GM23338 (cell line): ENCODE results near the gene TRPM2. TPM values are rescaled to one million over a fixed set of nuclear protein-coding genes. Genes with fewer than 3 reads are reported as not detected.

ENCODE experiments used
- ATAC-seq: fragments of 200-7000 bp; cut with Tn5 transposase; 3 replicates; pipeline ENCODE4 v1.9.1; 2020
- DNase-seq: peaks from one replicate; pipeline ENCODE4 v3.0.0-alpha.2; 2015; ENCODE audit warnings: low spot score
- H2AFZ ChIP-seq: fragments of 200-600 bp; sonication (generic); 2 replicates; pipeline ENCODE4 v1.8.0; 2016; ENCODE audit warnings: antibody characterized with exemption, mild to moderate bottlenecking, moderate library complexity
- H3F3A ChIP-seq: fragments of 200-600 bp; sonication (generic); replicated peaks from 2 replicates; pipeline ENCODE4 v1.8.0; 2017; ENCODE audit warnings: antibody characterized with exemption, mixed run types, low read depth
- H3K27ac ChIP-seq: fragments of 200-600 bp; sonication (generic); 2 replicates; pipeline ENCODE4 v1.6.1; 2016; ENCODE audit warnings: low read depth
- H3K27me3 ChIP-seq: fragments of 200-600 bp; sonication (generic); 2 replicates; pipeline ENCODE4 v1.8.0; 2016; ENCODE audit warnings: mild to moderate bottlenecking, mixed run types, moderate library complexity; ENCODE audit not compliant: insufficient read depth
- H3K36me3 ChIP-seq: fragments of 200-600 bp; sonication (generic); 2 replicates; pipeline ENCODE4 v1.8.0; 2016; ENCODE audit warnings: mild to moderate bottlenecking; ENCODE audit not compliant: insufficient read depth
- H3K4me1 ChIP-seq: fragments of 200-600 bp; sonication (generic); 2 replicates; pipeline ENCODE4 v1.8.0; 2016; ENCODE audit warnings: mild to moderate bottlenecking, moderate library complexity; ENCODE audit not compliant: insufficient read depth
- H3K4me2 ChIP-seq: fragments of 200-600 bp; sonication (generic); 2 replicates; pipeline ENCODE4 v1.7.1; 2017; ENCODE audit warnings: mixed run types
- H3K4me3 ChIP-seq: fragments of 200-600 bp; sonication (generic); 2 replicates; pipeline ENCODE4 v1.6.1; 2016; ENCODE audit warnings: mixed run types
- H3K79me2 ChIP-seq: fragments of 200-600 bp; sonication (generic); replicated peaks from 2 replicates; pipeline ENCODE4 v1.8.0; 2017; ENCODE audit warnings: mild to moderate bottlenecking; ENCODE audit not compliant: insufficient read depth
- H3K9me2 ChIP-seq: fragments of 200-600 bp; sonication (generic); 2 replicates; pipeline ENCODE4 v1.8.0; 2017; ENCODE audit not compliant: insufficient read depth
- H4K20me1 ChIP-seq: fragments of 200-600 bp; sonication (generic); replicated peaks from 2 replicates; pipeline ENCODE4 v1.8.0; 2017; ENCODE audit warnings: mild to moderate bottlenecking; ENCODE audit not compliant: insufficient read depth
- H3K27ac Mint-ChIP-seq: 2 replicates; pipeline ENCODE4 v1.8.0; 2020; ENCODE audit warnings: inconsistent platforms, mild to moderate bottlenecking, moderate library complexity, mixed read lengths
- H3K27me3 Mint-ChIP-seq: 3 replicates; pipeline ENCODE4 v1.8.0; 2022; ENCODE audit warnings: low read depth, mild to moderate bottlenecking, moderate library complexity, mixed read lengths, inconsistent platforms; ENCODE audit not compliant: insufficient read depth, poor library complexity
- H3K36me3 Mint-ChIP-seq: 3 replicates; pipeline ENCODE4 v1.8.0; 2021; ENCODE audit warnings: low read depth, mild to moderate bottlenecking, inconsistent platforms, moderate library complexity, mixed read lengths
- H3K4me1 Mint-ChIP-seq: 3 replicates; pipeline ENCODE4 v1.8.0; 2020; ENCODE audit warnings: mild to moderate bottlenecking, inconsistent platforms, mixed read lengths
- H3K4me3 Mint-ChIP-seq: 3 replicates; pipeline ENCODE4 v1.8.0; 2021; ENCODE audit warnings: moderate library complexity, mild to moderate bottlenecking, inconsistent platforms, mixed read lengths
- H3K9me3 Mint-ChIP-seq: 3 replicates; pipeline ENCODE4 v1.8.0; 2020; ENCODE audit warnings: moderate library complexity, mild to moderate bottlenecking, inconsistent platforms, mixed read lengths
- CREB1 ChIP-seq: fragments of 250-450 bp; sonication (Bioruptor Pico); IDR thresholded peaks from 2 replicates; pipeline ENCODE4 v1.5.0; 2020; ENCODE audit warnings: low read depth, mild to moderate bottlenecking, moderate library complexity
- ETS1 ChIP-seq: IDR thresholded peaks from 2 replicates; pipeline ENCODE4 v1.6.1; 2016; ENCODE audit warnings: antibody characterized with exemption
- EZH2 ChIP-seq: fragments of 200-600 bp; sonication (generic); IDR thresholded peaks from one replicate; pipeline ENCODE4 v1.8.0; 2017; ENCODE audit warnings: antibody characterized with exemption, mild to moderate bottlenecking, low read depth; ENCODE audit not compliant: unreplicated experiment
- EZH2phosphoT487 ChIP-seq: fragments of 200-600 bp; sonication (generic); IDR thresholded peaks from one replicate; pipeline ENCODE4 v1.8.1; 2018; ENCODE audit warnings: antibody characterized with exemption; ENCODE audit not compliant: unreplicated experiment
- JUNB ChIP-seq: IDR thresholded peaks from one replicate; pipeline ENCODE4 v1.6.1; 2016; ENCODE audit warnings: antibody characterized with exemption; ENCODE audit not compliant: unreplicated experiment
- NANOG ChIP-seq: IDR thresholded peaks from 2 replicates; pipeline ENCODE4 v1.6.1; 2016; ENCODE audit warnings: antibody characterized with exemption, borderline replicate concordance
- REST ChIP-seq: IDR thresholded peaks from one replicate; pipeline ENCODE4 v1.6.1; 2018; ENCODE audit warnings: antibody characterized with exemption; ENCODE audit not compliant: unreplicated experiment
- STAT1 ChIP-seq: IDR thresholded peaks from one replicate; pipeline ENCODE4 v1.6.1; 2016; ENCODE audit warnings: antibody characterized with exemption; ENCODE audit not compliant: unreplicated experiment
- ZNF331 ChIP-seq: fragments of 250-450 bp; sonication (Bioruptor Pico); IDR thresholded peaks from 2 replicates; pipeline ENCODE4 v1.5.0; 2020; ENCODE audit warnings: low read depth, mild to moderate bottlenecking, moderate library complexity
- polyA plus RNA-seq: library from polyadenylated mRNA; unstranded; fragments of >200 nt; fragmentation: Nextera tagmentation; extraction: Ambion mirVana; gene quantifications from 2 replicates; pipeline ENCODE4 v1.2.1, GENCODE V29; 2016
- total RNA-seq: library from RNA; depleted of rRNA; stranded (reverse); fragments of >200 nt; shearing (Covaris generic); gene quantifications from 2 replicates; pipeline ENCODE4 v1.2.3, GENCODE V29; 2014
- TF ChIP-seq, protein P1 (sequence below): fragments of 250-450 bp; sonication (Bioruptor Pico); IDR thresholded peaks from 2 replicates; pipeline ENCODE4 v1.5.0; 2020; ENCODE audit warnings: mild to moderate bottlenecking, moderate library complexity

The TRPM2 gene
- total and polyA plus RNA-seq, 2 experiments from 2014 or later, result 0.53 to 0.83 TPM

- TF ChIP-seq REST, result no peak
Observed at GRCh38 chr21:44392916-44393315, 39.5 kb downstream of the TRPM2 start (continued).

DNA sequence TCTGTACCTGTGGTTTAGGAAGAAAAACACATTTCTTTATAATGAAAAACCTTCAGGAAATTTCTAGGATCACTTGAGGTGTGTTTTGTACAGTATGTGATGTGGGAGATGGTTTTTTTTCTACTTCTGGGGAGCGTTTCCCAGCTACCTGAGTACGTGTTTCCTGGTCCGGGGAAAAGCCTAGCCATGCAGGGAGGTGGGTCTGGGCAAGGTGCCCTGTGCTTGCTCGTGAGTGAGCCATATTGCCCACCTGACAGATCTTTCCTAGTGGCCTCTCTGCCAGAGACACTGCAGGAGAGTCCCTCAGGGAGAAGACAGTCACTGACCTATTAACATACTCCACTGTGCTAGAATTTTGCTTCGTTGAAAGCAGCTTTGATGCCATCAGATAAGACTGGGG, 41.3 kb downstream of the TRPM2 start:
- no peak for TF ChIP-seq EZH2
- TF ChIP-seq ETS1, result no peak
- TF ChIP-seq CREB1 (CRISPR knock-in tag), result no peak
- TF ChIP-seq EZH2phosphoT487, result no peak
- no peak for TF ChIP-seq STAT1
- TF ChIP-seq ZNF331 (CRISPR knock-in tag), result no peak
- TF ChIP-seq NANOG, result no peak
- TF ChIP-seq JUNB, result no peak
- H3K27ac ChIP-seq, result no peak overlapping the region
- no peaks in the 10 kb centered on the region for H3K36me3 Mint-ChIP-seq
- H3K4me1 ChIP-seq, result no peaks in the 10 kb centered on the region
- H3K27me3 ChIP-seq, result no peaks in the 10 kb centered on the region
- H3K36me3 ChIP-seq, result no peaks in the 10 kb centered on the region
- no peaks in the 10 kb centered on the region for H3K9me2 ChIP-seq
- H2AFZ ChIP-seq, result no peak overlapping the region
- no peaks in the 10 kb centered on the region; the same call in 2 of the 3 replicates for H3K4me1 Mint-ChIP-seq
- no peaks in the 10 kb centered on the region for H4K20me1 ChIP-seq
- no peaks in the 10 kb centered on the region for H3F3A ChIP-seq
- DNase-seq (no peak), ATAC-seq (no peak)
- H3K79me2 ChIP-seq, result no peaks in the 10 kb centered on the region
- H3K27ac Mint-ChIP-seq, result no peak overlapping the region
- H3K4me2 ChIP-seq, result no peak overlapping the region
- H3K4me3 ChIP-seq, result no peak overlapping the region
- peaks cover 10% of the 10 kb centered on the region for H3K9me3 Mint-ChIP-seq
- no peak overlapping the region for H3K4me3 Mint-ChIP-seq
- H3K27me3 Mint-ChIP-seq, result peaks cover 4% of the 10 kb centered on the region

DNA sequence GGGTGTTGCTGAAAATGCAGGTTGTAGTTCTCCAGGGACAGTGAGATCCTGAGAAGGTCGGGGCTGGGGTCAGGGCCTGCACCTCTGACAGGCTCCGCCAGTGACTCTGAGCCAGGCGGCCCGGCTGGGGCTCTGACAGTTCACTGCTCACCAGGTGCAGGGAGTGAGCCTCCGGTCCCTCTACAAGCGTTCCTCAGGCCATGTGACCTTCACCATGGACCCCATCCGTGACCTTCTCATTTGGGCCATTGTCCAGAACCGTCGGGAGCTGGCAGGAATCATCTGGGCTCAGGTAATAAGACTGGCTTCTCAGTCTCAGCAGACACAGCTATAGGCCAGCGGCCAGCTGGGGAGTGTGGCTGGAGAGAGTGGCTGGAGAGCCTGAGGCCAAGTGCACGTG, 41.8 kb downstream of the TRPM2 start:
- no peaks in the 10 kb centered on the region for H4K20me1 ChIP-seq
- no peaks in the 10 kb centered on the region for H3K36me3 ChIP-seq
- no peak overlapping the region for H2AFZ ChIP-seq
- no peaks in the 10 kb centered on the region for H3K4me1 ChIP-seq
- no peak overlapping the region for H3K27ac ChIP-seq
- Mint-ChIP-seq H3K27ac (no peak overlapping the region), H3K36me3 (no peaks in the 10 kb centered on the region), H3K27me3 (peaks cover 4% of the 10 kb centered on the region), H3K4me1 (no peaks in the 10 kb centered on the region; the same call in 2 of the 3 replicates), H3K9me3 (peaks cover 5% of the 10 kb centered on the region), H3K4me3 (no peak overlapping the region)
- no peak for DNase-seq
- no peaks in the 10 kb centered on the region for H3K9me2 ChIP-seq
- no peaks in the 10 kb centered on the region for H3F3A ChIP-seq
- H3K4me3 ChIP-seq, result no peak overlapping the region
- no peaks in the 10 kb centered on the region for H3K79me2 ChIP-seq
- no peak for ATAC-seq
- H3K27me3 ChIP-seq, result no peaks in the 10 kb centered on the region
- H3K4me2 ChIP-seq, result no peak overlapping the region
- no peak for TF ChIP-seq JUNB
- TF ChIP-seq, protein P1, sequence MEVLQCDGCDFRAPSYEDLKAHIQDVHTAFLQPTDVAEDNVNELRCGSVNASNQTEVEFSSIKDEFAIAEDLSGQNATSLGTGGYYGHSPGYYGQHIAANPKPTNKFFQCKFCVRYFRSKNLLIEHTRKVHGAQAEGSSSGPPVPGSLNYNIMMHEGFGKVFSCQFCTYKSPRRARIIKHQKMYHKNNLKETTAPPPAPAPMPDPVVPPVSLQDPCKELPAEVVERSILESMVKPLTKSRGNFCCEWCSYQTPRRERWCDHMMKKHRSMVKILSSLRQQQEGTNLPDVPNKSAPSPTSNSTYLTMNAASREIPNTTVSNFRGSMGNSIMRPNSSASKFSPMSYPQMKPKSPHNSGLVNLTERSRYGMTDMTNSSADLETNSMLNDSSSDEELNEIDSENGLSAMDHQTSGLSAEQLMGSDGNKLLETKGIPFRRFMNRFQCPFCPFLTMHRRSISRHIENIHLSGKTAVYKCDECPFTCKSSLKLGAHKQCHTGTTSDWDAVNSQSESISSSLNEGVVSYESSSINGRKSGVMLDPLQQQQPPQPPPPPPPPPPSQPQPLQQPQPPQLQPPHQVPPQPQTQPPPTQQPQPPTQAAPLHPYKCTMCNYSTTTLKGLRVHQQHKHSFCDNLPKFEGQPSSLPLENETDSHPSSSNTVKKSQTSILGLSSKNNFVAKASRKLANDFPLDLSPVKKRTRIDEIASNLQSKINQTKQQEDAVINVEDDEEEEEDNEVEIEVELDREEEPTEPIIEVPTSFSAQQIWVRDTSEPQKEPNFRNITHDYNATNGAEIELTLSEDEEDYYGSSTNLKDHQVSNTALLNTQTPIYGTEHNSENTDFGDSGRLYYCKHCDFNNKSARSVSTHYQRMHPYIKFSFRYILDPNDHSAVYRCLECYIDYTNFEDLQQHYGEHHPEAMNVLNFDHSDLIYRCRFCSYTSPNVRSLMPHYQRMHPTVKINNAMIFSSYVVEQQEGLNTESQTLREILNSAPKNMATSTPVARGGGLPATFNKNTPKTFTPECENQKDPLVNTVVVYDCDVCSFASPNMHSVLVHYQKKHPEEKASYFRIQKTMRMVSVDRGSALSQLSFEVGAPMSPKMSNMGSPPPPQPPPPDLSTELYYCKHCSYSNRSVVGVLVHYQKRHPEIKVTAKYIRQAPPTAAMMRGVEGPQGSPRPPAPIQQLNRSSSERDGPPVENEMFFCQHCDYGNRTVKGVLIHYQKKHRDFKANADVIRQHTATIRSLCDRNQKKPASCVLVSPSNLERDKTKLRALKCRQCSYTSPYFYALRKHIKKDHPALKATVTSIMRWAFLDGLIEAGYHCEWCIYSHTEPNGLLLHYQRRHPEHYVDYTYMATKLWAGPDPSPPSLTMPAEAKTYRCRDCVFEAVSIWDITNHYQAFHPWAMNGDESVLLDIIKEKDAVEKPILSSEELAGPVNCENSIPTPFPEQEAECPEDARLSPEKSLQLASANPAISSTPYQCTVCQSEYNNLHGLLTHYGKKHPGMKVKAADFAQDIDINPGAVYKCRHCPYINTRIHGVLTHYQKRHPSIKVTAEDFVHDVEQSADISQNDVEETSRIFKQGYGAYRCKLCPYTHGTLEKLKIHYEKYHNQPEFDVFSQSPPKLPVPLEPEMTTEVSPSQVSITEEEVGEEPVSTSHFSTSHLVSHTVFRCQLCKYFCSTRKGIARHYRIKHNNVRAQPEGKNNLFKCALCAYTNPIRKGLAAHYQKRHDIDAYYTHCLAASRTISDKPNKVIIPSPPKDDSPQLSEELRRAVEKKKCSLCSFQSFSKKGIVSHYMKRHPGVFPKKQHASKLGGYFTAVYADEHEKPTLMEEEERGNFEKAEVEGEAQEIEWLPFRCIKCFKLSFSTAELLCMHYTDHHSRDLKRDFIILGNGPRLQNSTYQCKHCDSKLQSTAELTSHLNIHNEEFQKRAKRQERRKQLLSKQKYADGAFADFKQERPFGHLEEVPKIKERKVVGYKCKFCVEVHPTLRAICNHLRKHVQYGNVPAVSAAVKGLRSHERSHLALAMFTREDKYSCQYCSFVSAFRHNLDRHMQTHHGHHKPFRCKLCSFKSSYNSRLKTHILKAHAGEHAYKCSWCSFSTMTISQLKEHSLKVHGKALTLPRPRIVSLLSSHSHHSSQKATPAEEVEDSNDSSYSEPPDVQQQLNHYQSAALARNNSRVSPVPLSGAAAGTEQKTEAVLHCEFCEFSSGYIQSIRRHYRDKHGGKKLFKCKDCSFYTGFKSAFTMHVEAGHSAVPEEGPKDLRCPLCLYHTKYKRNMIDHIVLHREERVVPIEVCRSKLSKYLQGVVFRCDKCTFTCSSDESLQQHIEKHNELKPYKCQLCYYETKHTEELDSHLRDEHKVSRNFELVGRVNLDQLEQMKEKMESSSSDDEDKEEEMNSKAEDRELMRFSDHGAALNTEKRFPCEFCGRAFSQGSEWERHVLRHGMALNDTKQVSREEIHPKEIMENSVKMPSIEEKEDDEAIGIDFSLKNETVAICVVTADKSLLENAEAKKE (CRISPR knock-in tag), result no peak
- TF ChIP-seq EZH2phosphoT487, result no peak
